Measurements from ENCODE around the gene CENPP.

The CENPP gene

DNA sequence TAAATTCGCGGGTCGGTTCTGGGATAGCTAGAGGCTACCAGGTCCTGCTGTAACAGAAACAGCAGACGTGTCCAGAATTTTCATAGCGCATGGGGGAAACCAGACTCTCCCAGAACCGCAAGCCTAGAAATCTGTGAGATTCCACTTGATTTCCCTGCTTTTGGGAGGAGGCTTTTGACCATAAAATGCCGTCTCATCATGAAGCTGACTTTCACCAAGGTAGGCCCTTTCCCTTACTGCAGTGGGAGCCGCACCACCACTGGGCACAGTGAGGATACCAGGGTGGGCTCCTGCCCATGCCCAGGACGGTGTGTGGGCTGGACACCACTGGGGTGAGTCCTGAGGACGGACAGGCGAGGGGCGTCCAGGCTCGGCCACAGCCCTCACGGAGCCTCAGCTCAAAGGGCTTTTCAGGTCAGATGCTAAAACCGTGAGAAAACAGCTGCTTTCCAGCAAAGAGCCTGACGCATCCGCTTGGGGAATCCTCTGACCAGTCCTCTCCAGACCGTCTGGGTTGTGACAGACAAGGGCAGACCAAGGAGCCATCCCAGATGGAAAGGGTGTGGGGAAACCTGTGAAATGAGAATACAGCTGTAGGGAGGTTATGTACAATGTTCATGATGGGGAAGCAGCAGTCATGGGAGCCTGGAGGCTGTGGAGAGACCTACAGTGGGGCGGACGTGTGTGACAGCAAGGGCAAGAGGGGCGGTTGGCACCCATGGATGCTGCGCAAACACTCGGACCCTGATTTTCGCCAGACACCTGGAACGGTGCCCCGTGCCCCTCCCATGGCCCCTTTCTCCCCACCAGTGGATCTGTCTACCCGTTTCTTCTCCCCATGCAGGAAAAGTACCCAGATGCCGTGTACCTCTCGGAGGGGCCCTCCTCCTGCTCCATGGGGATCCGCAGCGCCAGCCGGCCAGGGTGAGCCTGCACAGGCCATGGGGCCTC lies 285.0 kb downstream of the CENPP start:
- no peak for DNase-seq

DNA sequence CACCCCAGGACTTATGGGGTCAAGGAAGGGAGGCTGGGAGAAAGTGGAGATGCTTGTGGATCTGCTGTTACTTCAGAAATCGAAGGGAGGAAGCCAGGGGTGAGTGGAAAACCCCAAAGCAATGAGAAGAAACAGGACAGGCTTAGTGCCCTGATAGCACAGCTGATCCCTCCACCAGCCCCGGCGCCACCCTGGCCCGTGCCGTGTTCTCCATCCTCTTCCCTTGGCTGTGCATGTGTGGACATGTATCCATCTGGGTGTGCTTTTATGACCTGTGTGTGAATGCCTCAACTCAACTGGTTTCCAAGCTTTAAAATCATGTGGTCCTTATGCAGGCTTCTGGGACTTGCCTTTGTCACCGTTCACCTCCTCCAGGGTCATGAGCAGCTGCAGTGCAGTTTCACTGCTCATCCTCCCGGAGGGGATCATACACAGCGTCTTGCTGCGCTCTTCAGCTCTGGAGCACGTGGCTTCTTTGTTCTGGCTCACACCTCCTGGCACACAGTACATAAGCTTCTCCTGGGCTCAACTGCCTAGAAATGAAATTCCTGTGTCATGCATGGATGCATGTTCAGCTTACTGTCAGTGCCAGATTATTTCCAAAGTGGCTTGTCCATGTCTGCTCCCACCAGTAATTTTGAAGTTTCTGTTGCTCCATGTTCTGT lies 286.0 kb downstream of the CENPP start:
- Histone ChIP-seq H3K4me1 (peaks cover 0 to 59% (median 39%) of the 10 kb centered on the region in 4 donors), H3K9me3 (no peaks in the 10 kb centered on the region), H3K4me3 (no peak overlapping the region), H3K27me3 (no peaks in the 10 kb centered on the region), H3K36me3 (peaks cover 0 to 54% (median 19%) of the 10 kb centered on the region in 3 donors), H3K27ac (no peak overlapping the region)
- DNase-seq = no peak
- intact Hi-C loops (cut with DNase I; ENCODE audit: low total_unique reads) = no loop called here
- TF ChIP-seq, protein P1, sequence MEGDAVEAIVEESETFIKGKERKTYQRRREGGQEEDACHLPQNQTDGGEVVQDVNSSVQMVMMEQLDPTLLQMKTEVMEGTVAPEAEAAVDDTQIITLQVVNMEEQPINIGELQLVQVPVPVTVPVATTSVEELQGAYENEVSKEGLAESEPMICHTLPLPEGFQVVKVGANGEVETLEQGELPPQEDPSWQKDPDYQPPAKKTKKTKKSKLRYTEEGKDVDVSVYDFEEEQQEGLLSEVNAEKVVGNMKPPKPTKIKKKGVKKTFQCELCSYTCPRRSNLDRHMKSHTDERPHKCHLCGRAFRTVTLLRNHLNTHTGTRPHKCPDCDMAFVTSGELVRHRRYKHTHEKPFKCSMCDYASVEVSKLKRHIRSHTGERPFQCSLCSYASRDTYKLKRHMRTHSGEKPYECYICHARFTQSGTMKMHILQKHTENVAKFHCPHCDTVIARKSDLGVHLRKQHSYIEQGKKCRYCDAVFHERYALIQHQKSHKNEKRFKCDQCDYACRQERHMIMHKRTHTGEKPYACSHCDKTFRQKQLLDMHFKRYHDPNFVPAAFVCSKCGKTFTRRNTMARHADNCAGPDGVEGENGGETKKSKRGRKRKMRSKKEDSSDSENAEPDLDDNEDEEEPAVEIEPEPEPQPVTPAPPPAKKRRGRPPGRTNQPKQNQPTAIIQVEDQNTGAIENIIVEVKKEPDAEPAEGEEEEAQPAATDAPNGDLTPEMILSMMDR (IDR thresholded peaks at IDR 0.05) = no peak

More for the DNA sequence above, 285.0 kb downstream of the CENPP start:
- peaks cover 0 to 50% (median 19%) of the 10 kb centered on the region in 3 donors for H3K36me3 ChIP-seq
- peaks cover 0 to 57% (median 33%) of the 10 kb centered on the region in 4 donors for H3K4me1 ChIP-seq
- H3K27me3 ChIP-seq = no peaks in the 10 kb centered on the region
- no peaks in the 10 kb centered on the region for H3K9me3 ChIP-seq
- intact Hi-C loops (cut with DNase I; ENCODE audit: low total_unique reads) = no loop called here
- no peak overlapping the region for H3K4me3 ChIP-seq
- no peak overlapping the region for H3K27ac ChIP-seq
- TF ChIP-seq, protein P1 (IDR thresholded peaks at IDR 0.05) = no peak

DNA sequence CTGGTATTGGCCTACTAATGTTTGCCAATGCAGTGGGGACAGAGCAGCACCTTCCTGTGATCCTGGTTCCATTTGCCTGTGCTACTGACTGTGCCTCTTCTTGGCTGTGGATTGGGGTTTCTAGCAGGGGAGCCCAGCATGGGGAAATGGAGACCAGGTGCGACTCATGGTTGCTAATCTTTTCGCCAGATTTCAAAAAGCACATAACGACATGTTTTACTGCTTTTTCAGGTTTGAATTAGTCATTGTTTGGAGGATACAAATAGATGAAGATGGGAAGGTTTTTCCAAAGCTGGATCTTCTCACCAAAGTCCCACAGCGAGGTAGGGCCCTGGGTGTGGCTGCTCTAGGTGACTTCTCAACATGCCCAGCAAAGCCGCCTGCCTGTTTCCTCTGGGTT lies 286.5 kb downstream of the CENPP start:
- Histone ChIP-seq H3K4me1 (peaks cover 0 to 59% (median 38%) of the 10 kb centered on the region in 4 donors), H3K9me3 (no peaks in the 10 kb centered on the region), H3K4me3 (no peak overlapping the region), H3K36me3 (peaks cover 0 to 56% (median 19%) of the 10 kb centered on the region in 3 donors), H3K27me3 (no peaks in the 10 kb centered on the region), H3K27ac (no peak overlapping the region)
- intact Hi-C loops (cut with DNase I; ENCODE audit: low total_unique reads) = no loop called here
- no peak for DNase-seq
- TF ChIP-seq, protein P1 (IDR thresholded peaks at IDR 0.05) = no peak

DNA sequence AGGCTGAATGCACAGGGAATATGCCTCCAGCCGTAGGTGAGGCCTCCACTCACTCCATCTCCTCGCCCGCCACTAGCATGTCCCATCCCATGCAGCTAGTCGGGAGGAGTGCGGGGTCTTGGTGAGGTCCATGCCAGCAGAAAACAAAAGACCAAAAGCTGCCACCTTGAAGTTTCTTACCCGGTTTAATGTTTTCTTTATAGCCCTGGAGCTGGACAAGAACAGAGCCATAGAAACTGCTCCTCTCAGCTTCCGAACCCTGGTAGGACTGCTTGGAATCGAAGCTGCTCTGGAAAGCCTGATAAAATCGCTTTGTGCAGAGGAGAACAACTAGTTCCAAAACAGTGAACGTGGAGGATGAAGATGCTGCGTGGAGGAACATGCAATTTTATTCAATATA lies 287.1 kb downstream of the CENPP start:
- intact Hi-C loops (cut with DNase I; ENCODE audit: low total_unique reads) = no loop called here
- Histone ChIP-seq H3K9me3 (no peaks in the 10 kb centered on the region), H3K4me1 (peaks cover 0 to 59% (median 39%) of the 10 kb centered on the region in 4 donors), H3K36me3 (peaks cover 0 to 60% (median 19%) of the 10 kb centered on the region in 3 donors), H3K27me3 (no peaks in the 10 kb centered on the region), H3K27ac (no peak overlapping the region), H3K4me3 (no peak overlapping the region)
- TF ChIP-seq, protein P1 (IDR thresholded peaks at IDR 0.05) = no peak
- DNase-seq = no peak

DNA sequence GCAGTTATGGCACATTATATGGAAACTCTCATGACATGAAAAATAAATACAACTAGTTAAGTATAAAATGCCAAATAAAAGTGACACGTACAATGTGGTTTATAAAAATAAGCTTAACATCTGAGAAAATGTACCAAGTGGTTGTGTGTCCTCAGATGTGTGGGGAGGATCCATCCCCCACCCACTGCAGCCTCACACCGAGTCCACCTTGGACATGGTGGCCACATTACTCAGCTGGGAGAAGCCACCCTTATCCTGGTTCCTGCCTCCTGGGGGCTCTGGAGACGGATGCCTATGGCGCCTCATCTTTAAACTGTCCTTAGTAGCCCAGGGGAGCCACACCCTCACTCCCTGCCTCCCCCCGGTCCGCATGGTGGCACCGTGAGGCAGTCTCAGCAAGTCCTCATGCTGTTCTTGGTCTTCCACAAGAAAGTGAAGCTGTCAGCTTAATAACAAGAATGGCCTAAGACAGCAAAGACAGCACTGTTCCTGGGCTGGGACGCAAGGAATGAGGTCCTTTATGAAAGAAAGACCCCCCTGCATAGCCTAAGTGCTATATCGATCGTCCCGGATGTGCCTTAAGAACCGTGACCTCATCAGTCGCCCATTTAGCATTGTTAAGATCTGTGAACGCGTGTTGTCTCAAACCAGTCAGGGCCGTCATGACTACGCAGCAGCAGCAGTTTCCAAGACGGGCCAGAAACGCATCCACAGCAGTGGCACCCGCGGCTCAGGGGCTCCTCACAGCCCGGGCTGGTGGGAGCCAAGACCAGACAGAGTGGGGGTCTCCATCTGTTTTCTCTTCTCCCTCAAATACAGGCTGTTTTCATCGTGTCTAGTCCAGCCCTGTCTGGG lies 287.7 kb downstream of the CENPP start:
- Histone ChIP-seq H3K27me3 (no peaks in the 10 kb centered on the region), H3K4me1 (peaks cover 0 to 59% (median 42%) of the 10 kb centered on the region in 4 donors), H3K36me3 (peaks cover 0 to 65% (median 19%) of the 10 kb centered on the region in 3 donors), H3K27ac (peak overlapping the region; percentile 68 to 80), H3K4me3 (no peak overlapping the region), H3K9me3 (no peaks in the 10 kb centered on the region)
- DNase-seq = no peak
- TF ChIP-seq, protein P1 (IDR thresholded peaks at IDR 0.05) = no peak
- intact Hi-C loops (cut with DNase I; ENCODE audit: low total_unique reads) = no loop called here
